D341Med (cell line): Measurements from ENCODE around the gene RDH5.

ENCODE experiments used
- DNase-seq: peaks from one replicate; pipeline ENCODE4 v3.0.0; 2012; ENCODE audit warnings: low spot score

RDH5 gene

DNA sequence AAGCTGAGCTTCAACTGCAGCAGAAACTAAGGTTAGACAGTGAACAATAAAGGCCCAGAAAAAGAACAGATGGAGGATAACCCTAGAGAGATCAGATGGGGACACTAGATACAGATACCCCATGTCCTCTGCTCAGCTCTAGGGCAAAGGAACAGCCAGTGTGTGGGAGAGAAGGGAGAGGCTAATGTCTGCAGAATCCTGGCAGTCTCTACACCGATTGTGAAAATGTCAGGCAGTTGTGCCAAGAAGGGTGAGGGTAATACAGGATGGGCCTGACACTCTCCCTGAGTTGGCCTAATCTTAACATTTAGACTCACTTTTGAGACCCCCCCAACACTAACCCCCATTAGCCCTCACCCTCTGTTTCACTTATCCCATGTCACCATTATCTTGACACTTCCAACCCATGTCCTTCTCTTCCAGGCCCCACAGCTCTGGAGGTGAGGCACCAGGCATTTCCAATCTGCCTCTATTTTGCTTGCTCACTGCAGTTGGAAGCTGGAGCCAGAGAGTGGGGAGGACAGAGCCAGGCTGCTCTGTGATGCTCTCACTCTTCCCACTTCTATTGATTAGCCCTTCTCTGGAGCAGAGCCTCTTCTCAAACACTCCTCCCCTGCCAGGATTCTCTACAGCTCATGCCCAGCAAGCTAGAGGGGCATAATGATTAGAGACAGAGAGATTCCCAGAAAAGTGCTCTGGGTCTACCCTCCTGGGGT is 7.3 kb upstream of the RDH5 start:
- no peak for DNase-seq

DNA sequence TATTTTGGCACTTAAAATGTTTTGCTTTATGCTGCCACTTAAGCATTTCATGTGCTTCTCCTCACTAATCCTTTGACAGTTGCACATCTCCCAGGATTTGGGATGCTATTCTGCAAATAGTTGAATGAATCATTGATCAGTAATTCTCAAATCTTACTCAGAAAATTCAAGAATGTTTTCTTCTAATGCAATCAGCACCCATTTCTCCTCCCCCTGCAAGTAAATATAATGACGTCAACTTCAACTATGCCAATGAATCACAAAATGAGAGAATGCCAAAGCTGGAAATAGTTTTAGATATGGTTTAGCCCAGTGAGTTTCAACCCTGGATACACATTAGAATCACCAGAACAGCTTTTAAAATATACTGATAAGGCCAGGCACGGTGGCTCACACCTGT is 6.5 kb upstream of the RDH5 start:
- DNase-seq = no peak

DNA sequence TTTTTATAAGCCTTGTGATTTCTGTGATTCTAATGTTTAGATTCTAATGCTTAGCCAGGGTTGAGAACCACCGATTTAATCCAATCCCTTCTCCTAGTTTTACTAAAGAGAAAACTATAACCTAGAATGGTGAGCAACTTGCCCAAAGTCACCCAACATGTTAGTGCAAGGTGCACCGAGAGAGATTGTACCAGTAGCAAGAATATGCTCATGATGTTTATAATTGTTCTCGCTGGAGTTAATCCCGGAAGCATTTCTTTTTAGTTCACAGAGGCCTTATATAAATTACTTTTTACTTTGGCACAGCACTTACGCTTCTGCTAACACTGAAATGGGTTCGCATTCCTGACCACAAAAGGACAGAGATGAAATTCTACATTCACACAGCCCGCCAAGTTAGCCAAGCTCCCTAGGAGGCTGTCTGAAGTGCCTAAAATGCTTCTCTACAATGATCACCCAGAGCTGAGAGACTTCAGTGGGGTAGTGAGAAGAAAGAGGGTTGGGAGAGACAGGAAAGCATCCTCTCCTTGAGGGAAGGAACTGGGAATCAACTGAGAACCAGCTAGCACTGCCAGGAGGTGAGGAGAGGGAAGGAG is 4.9 kb upstream of the RDH5 start:
- DNase-seq = no peak

DNA sequence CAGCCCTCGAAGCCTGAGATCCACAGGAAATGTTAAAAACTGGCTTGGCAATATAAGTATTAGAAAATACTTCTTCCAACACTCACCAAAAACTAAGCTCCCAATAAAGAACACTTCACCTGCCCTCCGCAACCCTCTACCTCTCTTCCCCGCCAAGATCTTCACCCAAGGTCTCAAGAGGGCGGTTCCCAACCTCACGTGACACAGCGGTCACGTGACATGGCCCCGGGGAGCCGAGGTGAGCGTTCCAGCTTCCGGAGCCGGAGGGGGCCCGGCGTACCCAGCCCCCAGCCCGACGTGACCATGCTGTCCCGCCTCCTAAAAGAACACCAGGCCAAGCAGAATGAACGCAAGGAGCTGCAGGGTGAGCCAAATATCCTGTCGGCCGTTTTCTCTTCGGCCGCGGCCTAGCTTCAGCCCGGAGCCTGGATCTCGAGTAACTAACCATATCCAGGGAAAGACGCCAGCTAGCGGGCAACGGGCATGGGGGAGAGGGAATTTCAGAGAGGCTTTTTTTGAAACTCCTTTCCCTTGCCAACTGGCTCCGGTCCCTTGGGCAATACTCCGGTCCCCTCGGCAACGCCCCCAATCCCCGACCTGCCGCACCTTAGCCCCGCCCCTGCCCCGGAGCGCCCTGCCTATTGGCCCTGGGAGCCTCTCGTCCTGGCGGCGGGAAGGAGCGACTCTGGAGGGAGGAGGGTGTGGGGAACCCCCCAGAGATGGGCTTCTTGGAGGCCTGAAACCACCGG is 4.2 kb upstream of the RDH5 start, which contains the start of gene BLOC1S1:
Gene BLOC1S1, plus strand, starts transcription at position 214 of the 749 bp plus-strand sequence. Its CDS starts 6 bp downstream, at position 220.
- DNase-seq = peak; percentile 94

DNA sequence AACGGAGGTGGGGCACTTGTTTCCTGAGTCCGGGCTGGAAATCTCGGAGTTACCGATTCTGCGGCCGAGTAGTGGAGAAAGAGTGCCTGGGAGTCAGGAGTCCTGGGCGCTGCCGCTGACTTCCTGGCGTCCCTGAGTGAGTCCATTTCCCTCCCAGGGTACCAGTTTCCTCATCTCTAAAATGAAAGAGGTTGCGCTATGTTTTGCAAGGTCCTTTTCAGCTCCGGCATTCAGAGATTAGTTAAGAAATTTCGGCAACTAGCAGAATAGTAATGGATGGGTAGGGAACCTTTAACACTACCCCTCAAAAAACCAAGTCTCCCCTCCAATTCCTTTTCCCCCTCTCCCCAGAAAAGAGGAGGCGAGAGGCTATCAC is 3.6 kb upstream of the RDH5 start:
- DNase-seq = no peak

DNA sequence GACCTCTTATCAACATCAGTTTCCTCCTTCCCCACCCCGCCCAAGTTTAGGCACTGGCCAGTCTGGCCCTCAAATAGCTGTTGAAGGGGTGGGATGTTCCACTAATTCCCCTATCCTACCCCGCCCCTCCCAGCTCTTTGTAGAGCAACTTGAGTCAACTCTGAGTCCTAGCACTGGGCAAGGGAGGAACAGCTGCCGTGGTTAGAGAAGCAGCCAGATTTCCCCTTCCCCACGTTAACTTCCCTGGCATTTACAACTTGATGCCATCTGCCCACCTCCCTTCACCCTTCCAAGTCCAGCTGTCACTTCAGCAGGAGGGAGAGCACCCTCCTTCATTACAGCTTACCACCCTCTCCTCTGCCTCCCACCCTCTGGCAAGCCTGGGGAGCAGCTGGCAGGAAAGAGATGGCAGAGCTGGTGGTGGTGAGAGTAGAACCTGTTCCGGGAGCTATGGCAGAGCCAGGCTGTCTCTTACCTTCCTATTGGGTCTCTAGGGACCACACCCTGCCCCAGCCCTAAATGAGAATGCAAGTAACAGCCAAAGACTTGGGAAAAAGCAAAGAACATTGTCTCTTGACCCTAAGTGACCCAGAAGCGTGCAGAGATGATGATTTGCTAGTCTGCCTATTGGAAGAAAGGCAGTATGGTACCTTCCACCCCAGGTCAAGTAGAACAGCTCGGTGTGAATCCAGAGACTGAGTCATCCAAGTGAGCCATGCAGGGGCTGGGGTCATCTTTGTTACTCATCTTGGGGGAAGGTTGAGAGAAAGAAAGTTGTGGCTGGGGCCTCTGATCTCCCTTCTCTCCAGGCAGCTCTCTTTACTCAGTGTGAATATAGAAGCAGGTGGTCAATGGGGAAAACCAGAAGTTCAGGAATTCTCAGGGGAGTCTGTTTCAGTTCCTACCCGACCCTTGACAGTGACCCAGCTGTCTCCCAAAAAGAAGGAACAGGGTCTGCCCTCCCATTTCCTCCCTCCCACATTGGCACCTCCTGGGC is 2.9 kb upstream of the RDH5 start:
- peak; percentile 63 for DNase-seq

DNA sequence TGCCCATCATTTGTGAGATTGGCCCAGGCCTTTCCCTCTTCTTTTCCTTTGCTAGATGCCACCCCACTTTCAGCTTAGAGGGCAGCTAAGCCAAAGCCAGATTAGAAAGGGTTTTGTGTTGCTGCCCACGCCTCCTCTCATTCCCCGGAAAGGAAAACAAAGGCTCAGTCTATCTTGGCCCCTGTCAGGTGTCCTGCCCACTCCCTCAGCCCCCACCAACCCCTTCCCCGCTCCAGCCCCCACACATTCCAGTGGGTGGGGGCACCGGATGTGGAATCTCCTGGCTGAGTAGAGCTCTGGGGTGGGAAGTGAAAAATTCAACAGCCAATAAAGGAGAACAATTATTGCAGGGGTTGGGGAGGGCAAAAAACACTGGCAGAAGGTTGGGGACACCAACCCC is 2.2 kb upstream of the RDH5 start:
- DNase-seq = peak; percentile 59

DNA sequence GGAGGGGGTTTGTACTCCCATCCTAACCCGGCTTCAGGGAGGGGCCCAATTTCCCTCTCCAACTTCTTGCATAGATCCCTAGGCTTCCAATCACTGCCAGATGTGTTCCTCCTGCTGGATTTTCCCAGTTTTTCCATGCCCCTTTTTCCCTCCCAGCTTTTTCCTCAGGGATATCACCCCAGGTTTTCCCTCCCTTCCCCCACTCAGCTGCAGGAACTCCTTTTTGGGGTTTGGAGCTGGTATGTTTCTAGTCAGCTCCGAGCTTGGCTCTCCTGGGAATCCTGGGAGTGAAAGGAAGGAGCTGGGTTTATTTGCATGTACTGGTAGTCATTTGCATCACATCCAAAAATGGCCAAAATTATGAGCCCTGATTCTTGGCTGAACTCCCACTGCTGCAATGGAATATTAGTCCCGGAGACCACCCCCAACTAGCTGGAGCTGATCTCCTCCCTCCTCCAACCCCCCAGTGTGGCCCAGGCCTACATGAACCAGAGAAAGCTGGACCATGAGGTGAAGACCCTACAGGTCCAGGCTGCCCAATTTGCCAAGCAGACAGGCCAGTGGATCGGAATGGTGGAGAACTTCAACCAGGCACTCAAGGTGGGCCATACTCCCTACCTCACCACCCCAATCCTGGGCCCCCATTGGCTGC is 1.4 kb upstream of the RDH5 start:
- no peak for DNase-seq

DNA sequence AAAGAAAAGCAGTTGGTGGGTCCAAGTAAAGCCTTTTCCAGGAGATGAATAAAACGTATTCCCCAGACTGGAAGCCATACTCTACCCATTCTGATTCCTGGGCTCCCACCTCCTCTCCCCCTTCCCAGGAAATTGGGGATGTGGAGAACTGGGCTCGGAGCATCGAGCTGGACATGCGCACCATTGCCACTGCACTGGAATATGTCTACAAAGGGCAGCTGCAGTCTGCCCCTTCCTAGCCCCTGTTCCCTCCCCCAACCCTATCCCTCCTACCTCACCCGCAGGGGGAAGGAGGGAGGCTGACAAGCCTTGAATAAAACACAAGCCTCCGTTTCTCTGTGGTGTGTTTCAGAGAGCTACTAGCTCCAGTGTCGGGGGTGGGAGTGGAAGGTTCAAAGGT is 822 bp upstream of the RDH5 start:
- no peak for DNase-seq

DNA sequence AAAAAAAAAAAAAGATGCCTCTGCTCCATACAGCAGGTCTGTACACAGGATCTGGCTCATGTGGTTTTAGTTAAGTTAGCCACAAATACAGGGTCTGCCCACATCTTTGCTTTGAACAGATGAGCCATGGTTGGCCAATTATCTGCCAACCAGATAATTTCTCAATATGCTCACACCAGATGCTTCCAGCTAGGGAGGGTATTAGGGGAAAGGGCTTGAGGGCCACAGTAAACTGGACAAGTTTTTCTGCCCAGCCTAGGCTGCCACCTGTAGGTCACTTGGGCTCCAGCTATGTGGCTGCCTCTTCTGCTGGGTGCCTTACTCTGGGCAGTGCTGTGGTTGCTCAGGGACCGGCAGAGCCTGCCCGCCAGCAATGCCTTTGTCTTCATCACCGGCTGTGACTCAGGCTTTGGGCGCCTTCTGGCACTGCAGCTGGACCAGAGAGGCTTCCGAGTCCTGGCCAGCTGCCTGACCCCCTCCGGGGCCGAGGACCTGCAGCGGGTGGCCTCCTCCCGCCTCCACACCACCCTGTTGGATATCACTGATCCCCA is 776 bp downstream of the RDH5 start:
- no peak for DNase-seq

DNA sequence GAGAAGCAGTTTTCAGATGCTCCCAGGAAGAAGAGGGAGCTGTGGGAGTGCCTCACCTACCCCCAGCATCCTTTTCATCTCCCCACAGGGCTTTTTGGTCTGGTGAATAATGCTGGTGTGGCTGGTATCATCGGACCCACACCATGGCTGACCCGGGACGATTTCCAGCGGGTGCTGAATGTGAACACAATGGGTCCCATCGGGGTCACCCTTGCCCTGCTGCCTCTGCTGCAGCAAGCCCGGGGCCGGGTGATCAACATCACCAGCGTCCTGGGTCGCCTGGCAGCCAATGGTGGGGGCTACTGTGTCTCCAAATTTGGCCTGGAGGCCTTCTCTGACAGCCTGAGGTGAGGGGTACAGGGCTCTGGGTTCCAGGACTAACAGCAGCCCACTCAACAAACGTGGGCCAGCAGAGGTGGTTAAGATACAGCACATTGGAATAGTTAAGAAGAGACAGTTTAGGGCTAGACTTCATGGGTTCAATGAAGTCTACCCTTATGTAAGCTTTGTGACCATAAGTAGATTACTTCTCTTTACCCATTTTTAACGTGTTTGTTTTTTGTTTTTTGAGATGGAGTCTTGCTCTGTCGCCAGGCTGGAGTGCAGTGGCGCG is 1.5 kb downstream of the RDH5 start:
- no peak for DNase-seq

DNA sequence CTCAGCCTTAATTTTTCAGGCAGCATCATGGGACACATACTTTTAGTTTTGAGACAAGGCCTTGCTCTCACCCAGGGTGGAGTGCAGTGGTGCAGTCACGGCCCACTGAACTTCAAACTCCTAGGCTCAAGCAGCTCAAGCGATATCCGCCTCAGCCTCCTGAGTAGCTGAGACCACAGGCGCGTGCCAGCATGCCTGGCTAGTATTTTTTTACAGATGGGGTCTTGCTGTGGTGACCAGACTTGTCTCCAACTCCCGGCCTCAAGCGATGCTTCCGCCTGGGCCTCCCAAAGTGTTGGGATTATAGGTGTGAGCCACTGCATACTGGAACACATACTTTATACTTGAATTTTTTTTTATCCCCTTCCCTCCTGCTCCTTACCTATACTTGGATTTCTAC is 2.8 kb downstream of the RDH5 start:
- DNase-seq = no peak

DNA sequence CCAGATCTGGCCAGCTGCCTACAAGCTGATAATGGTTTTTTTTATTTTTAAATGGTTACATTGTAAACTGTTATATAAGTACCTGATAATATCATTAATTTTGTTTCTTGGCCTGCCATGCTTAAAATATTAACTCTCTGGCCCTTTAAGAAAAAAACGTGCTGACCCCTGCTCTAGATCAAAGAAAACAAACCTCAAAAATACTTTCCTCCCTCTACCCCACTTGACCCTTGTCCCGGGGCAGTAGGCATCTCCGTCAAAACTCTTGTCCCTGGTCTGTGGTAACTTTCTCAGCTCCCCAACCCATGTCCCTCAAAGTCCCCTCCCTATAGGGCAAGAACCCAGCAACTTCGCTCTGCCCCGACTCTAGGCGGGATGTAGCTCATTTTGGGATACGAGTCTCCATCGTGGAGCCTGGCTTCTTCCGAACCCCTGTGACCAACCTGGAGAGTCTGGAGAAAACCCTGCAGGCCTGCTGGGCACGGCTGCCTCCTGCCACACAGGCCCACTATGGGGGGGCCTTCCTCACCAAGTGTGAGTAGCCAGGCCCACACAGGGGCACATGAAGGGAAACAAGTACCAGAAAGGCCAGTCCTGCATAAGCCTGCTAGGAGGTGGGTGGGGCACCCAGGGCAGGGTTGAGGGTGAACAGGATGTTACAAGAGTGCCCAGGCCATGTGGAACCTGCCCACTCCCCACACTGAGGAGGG is 3.5 kb downstream of the RDH5 start:
- DNase-seq = no peak

DNA sequence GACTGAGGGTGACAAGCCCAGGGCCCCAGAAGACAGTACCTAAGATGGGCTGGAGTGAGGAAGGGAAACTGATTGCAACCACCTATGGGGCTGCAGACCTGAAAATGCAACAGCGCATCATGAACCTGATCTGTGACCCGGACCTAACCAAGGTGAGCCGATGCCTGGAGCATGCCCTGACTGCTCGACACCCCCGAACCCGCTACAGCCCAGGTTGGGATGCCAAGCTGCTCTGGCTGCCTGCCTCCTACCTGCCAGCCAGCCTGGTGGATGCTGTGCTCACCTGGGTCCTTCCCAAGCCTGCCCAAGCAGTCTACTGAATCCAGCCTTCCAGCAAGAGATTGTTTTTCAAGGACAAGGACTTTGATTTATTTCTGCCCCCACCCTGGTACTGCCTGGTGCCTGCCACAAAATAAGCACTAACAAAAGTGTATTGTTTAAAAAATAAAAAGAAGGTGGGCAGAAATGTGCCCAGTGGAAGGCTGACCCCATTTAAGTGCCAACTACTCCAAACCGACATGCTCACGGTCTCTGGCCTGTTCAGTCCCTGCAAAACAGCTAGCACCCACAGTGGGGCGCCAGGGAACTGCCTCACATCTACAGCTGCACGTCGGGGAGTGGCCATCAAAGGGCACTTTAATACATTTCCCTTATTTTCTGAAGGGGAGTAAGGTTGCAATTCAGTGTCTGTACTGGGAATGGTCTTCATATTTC is 4.2 kb downstream of the RDH5 start:
- peak; percentile 78 for DNase-seq

DNA sequence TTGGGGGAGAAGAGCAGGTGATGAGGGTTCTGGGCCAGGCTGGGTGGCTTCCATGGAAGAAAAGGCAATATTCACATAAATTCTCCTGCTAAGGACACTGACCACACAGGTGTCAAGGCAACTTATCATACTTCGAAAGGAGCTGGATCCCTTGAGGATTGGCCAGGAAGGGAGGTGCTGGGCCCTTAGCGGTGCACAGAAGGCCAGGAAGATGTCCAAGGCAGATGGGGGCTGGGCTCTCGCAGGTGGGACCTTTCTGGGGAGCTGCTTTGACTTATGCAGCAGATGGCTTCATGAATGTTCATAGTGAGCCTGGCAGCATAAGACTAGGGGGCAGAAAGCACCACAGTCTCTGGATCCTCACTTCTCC is 4.7 kb downstream of the RDH5 start:
- DNase-seq = no peak

DNA sequence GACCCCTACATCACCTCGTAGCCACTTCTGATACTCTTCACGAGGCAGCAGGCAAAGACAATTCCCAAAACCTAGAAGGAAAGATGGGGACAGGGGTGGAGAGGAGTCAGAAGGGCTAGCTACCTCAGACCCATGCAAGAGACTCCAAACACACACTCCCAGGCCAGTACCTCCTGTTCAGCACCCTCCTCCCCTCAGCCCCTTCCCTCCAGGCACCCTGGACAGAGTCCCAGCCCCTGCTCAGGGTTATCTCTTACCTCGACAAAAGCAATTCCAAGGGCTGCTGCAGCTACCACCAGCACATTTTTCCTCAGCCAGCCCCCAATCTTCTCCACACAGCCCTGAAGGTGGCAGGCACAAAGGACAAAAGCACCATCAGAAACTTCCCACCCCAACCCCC is 5.4 kb downstream of the RDH5 start:
- no peak for DNase-seq

DNA sequence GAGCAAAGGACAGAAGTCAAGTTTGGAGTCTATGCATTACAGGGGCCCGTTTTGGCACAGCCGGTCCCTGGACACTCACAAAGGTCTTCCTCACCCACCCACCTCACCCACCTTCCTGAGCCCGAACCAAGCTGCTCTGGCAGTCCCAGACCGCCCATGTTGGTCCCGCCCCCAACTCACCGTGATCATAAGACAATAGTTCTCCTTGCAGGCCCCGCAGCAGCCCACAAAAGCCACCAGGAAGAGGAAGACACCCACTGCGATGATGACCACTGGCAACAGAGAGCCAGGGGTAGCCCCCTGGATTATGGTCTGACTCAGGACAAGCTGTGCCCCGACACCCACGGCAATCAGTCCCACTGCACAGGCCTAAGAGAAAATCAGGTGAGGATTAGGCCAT is 6.8 kb downstream of the RDH5 start:
- DNase-seq = no peak

DNA sequence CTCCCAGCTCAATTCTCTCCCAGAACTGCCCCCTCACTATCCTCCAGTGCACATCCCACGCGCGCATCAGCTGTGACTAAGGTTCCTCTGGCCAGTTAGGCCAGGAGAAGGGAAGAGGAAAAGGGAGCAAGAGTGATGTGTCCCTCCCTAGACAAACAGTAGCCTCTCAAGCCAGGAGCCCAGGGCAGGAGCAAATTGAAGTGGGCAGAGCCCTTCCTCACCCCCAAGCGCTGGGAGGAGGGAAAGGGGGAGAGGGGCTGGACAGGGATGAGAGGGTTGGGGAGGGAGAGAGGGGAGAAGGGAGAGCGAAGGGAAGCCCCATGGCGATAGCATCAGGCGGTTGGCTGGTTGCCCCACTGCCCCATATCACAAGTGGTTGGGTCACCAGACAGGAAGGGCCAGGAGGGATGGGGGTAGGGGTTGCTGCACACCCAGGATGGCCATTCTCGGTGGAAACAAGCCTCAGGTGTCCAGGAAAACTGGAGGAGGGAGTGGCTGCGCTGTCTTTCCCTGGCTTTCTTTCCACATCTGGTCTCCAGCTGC is 7.5 kb downstream of the RDH5 start:
- no peak for DNase-seq
